Neural progenitor cell (in vitro differentiated cells): ENCODE measurements around the gene SMG6. TPM values are rescaled to one million over a fixed set of nuclear protein-coding genes. Genes with fewer than 3 reads are reported as not detected.

Source experiments
- DNase-seq: peaks from one replicate; pipeline ENCODE4 v3.0.0-alpha.2; 2016; ENCODE audit warnings: low spot score
- H2AFZ ChIP-seq: fragments of 200-600 bp; sonication (generic); replicated peaks from 2 replicates; pipeline ENCODE4 v1.6.1; 2016; ENCODE audit warnings: antibody characterized with exemption
- H3F3A ChIP-seq: fragments of 200-600 bp; sonication (generic); 2 replicates; pipeline ENCODE4 v1.6.1; 2016; ENCODE audit warnings: antibody characterized with exemption, low read depth
- H3K27ac ChIP-seq: fragments of 200-600 bp; sonication (generic); 2 replicates; pipeline ENCODE4 v1.5.1; 2016; ENCODE audit warnings: mild to moderate bottlenecking
- H3K27me3 ChIP-seq: fragments of 200-600 bp; sonication (generic); 2 replicates; pipeline ENCODE4 v1.6.1; 2016; ENCODE audit warnings: mild to moderate bottlenecking, moderate library complexity
- H3K36me3 ChIP-seq: fragments of 200-600 bp; sonication (generic); 2 replicates; pipeline ENCODE4 v1.5.1; 2016
- H3K4me1 ChIP-seq: fragments of 200-600 bp; sonication (generic); 2 replicates; pipeline ENCODE4 v1.6.1; 2016; ENCODE audit warnings: mixed run types
- H3K4me2 ChIP-seq: fragments of 200-600 bp; sonication (generic); 2 replicates; pipeline ENCODE4 v1.6.1; 2016
- H3K4me3 ChIP-seq: fragments of 200-600 bp; sonication (generic); 2 replicates; pipeline ENCODE4 v1.5.1; 2016
- H3K79me2 ChIP-seq: fragments of 200-600 bp; sonication (generic); 2 replicates; pipeline ENCODE4 v1.6.1; 2016; ENCODE audit warnings: low read depth
- H3K9ac ChIP-seq: fragments of 200-600 bp; sonication (generic); 2 replicates; pipeline ENCODE4 v1.6.1; 2016
- H3K9me3 ChIP-seq: fragments of 200-600 bp; sonication (generic); 2 replicates; pipeline ENCODE4 v1.5.1; 2016; ENCODE audit warnings: low read depth
- H4K20me1 ChIP-seq: fragments of 200-600 bp; sonication (generic); 2 replicates; pipeline ENCODE4 v1.6.1; 2016; ENCODE audit warnings: low read depth
- H3K27ac Mint-ChIP-seq: 3 replicates; pipeline ENCODE4 v1.8.0; 2021; ENCODE audit warnings: mixed read lengths
- H3K27me3 Mint-ChIP-seq: 2 replicates; pipeline ENCODE4 v1.8.0; 2022; ENCODE audit warnings: low read depth, mild to moderate bottlenecking, inconsistent platforms, moderate library complexity, mixed read lengths; ENCODE audit not compliant: insufficient read depth
- H3K36me3 Mint-ChIP-seq: 3 replicates; pipeline ENCODE4 v1.8.0; 2021; ENCODE audit warnings: mixed read lengths
- H3K4me1 Mint-ChIP-seq: 3 replicates; pipeline ENCODE4 v1.8.0; 2021; ENCODE audit warnings: mixed read lengths
- H3K4me3 Mint-ChIP-seq: 3 replicates; pipeline ENCODE4 v1.8.0; 2021; ENCODE audit warnings: mild to moderate bottlenecking, moderate library complexity, mixed read lengths
- H3K9me3 Mint-ChIP-seq: 3 replicates; pipeline ENCODE4 v1.8.0; 2020; ENCODE audit warnings: mixed read lengths
- CTCF ChIP-seq: fragments of 200-600 bp; sonication (generic); IDR thresholded peaks from 2 replicates; pipeline ENCODE4 v1.5.1; 2017; ENCODE audit warnings: antibody characterized with exemption, mild to moderate bottlenecking
- EZH2 ChIP-seq: fragments of 200-600 bp; sonication (generic); IDR thresholded peaks from 2 replicates; pipeline ENCODE4 v1.6.1; 2017; ENCODE audit warnings: antibody characterized with exemption, mild to moderate bottlenecking, moderate library complexity
- EZH2phosphoT487 ChIP-seq: fragments of 200-600 bp; sonication (generic); IDR thresholded peaks from 2 replicates; pipeline ENCODE4 v1.6.1; 2017; ENCODE audit warnings: antibody characterized with exemption
- total RNA-seq: library from RNA; depleted of rRNA; stranded (reverse); fragments of >200 nt; gene quantifications from 2 replicates; pipeline ENCODE4 v1.2.3, GENCODE V29; 2015; ENCODE audit warnings: low replicate concordance

The SMG6 gene
- total RNA-seq, 1 donor from 2014 or later = 19.0 TPM

- TF ChIP-seq CTCF = no peak
- no peak for TF ChIP-seq EZH2
- TF ChIP-seq EZH2phosphoT487 = no peak
- no peak overlapping the region for H3K4me3 Mint-ChIP-seq
- Histone ChIP-seq H4K20me1 (peaks cover 8% of the 10 kb centered on the region), H3K27me3 (no peaks in the 10 kb centered on the region), H3K9me3 (no peaks in the 10 kb centered on the region), H3K27ac (no peak overlapping the region), H3K4me3 (no peak overlapping the region), H3F3A (no peaks in the 10 kb centered on the region), H3K4me1 (peaks cover 8% of the 10 kb centered on the region), H3K4me2 (no peak overlapping the region), H3K79me2 (no peaks in the 10 kb centered on the region), H3K36me3 (no peaks in the 10 kb centered on the region), H2AFZ (no peak overlapping the region), H3K9ac (no peak overlapping the region)
- peaks cover 20% of the 10 kb centered on the region for H3K4me1 Mint-ChIP-seq
- H3K27ac Mint-ChIP-seq = no peak overlapping the region
- no peaks in the 10 kb centered on the region for H3K9me3 Mint-ChIP-seq
- DNase-seq = no peak
- H3K27me3 Mint-ChIP-seq = peaks cover 2% of the 10 kb centered on the region
- H3K36me3 Mint-ChIP-seq = peaks cover 26% of the 10 kb centered on the region
Measured at GRCh38 chr17:2191785-2192184, 111.8 kb downstream of the SMG6 start.

- Histone ChIP-seq H3F3A (no peaks in the 10 kb centered on the region), H3K4me3 (no peak overlapping the region), H3K27me3 (no peaks in the 10 kb centered on the region), H3K4me2 (no peak overlapping the region), H3K27ac (no peak overlapping the region), H4K20me1 (peaks cover 8% of the 10 kb centered on the region), H3K36me3 (no peaks in the 10 kb centered on the region), H3K9ac (no peak overlapping the region), H3K9me3 (no peaks in the 10 kb centered on the region), H3K79me2 (no peaks in the 10 kb centered on the region), H3K4me1 (peaks cover 8% of the 10 kb centered on the region), H2AFZ (no peak overlapping the region)
- TF ChIP-seq CTCF (no peak), EZH2phosphoT487 (no peak), EZH2 (no peak)
- DNase-seq = peak; percentile 23
- Mint-ChIP-seq H3K27me3 (peaks cover 2% of the 10 kb centered on the region), H3K4me3 (no peak overlapping the region), H3K9me3 (no peaks in the 10 kb centered on the region), H3K36me3 (peaks cover 29% of the 10 kb centered on the region), H3K4me1 (peaks cover 16% of the 10 kb centered on the region), H3K27ac (no peak overlapping the region)
Measured at GRCh38 chr17:2191227-2191626, 112.4 kb downstream of the SMG6 start.

- Histone ChIP-seq H2AFZ (no peak overlapping the region), H3K79me2 (no peaks in the 10 kb centered on the region), H3K27ac (no peak overlapping the region), H3K4me1 (peaks cover 8% of the 10 kb centered on the region), H3F3A (no peaks in the 10 kb centered on the region), H4K20me1 (peaks cover 8% of the 10 kb centered on the region), H3K4me2 (no peak overlapping the region), H3K4me3 (no peak overlapping the region), H3K9ac (no peak overlapping the region), H3K36me3 (no peaks in the 10 kb centered on the region), H3K9me3 (no peaks in the 10 kb centered on the region), H3K27me3 (no peaks in the 10 kb centered on the region)
- no peak for TF ChIP-seq EZH2
- no peak for TF ChIP-seq CTCF
- no peak for TF ChIP-seq EZH2phosphoT487
- Mint-ChIP-seq H3K36me3 (peaks cover 31% of the 10 kb centered on the region), H3K4me3 (no peak overlapping the region), H3K4me1 (peaks cover 9% of the 10 kb centered on the region), H3K9me3 (no peaks in the 10 kb centered on the region), H3K27ac (no peak overlapping the region), H3K27me3 (peaks cover 2% of the 10 kb centered on the region)
- no peak for DNase-seq
Measured at GRCh38 chr17:2190014-2190413, 113.6 kb downstream of the SMG6 start.
